Cardiac atrium fibroblast (primary cell): Measurements from ENCODE around the gene PLCB2. TPM values are rescaled to one million over a fixed set of nuclear protein-coding genes. Genes with fewer than 3 reads are reported as not detected.

ENCODE experiments used
- total RNA-seq: library from RNA; depleted of rRNA; stranded (reverse); fragments of >200 nt; gene quantifications from 2 replicates; pipeline ENCODE4 v1.2.3, GENCODE V29; 2015

Gene PLCB2, protein sequence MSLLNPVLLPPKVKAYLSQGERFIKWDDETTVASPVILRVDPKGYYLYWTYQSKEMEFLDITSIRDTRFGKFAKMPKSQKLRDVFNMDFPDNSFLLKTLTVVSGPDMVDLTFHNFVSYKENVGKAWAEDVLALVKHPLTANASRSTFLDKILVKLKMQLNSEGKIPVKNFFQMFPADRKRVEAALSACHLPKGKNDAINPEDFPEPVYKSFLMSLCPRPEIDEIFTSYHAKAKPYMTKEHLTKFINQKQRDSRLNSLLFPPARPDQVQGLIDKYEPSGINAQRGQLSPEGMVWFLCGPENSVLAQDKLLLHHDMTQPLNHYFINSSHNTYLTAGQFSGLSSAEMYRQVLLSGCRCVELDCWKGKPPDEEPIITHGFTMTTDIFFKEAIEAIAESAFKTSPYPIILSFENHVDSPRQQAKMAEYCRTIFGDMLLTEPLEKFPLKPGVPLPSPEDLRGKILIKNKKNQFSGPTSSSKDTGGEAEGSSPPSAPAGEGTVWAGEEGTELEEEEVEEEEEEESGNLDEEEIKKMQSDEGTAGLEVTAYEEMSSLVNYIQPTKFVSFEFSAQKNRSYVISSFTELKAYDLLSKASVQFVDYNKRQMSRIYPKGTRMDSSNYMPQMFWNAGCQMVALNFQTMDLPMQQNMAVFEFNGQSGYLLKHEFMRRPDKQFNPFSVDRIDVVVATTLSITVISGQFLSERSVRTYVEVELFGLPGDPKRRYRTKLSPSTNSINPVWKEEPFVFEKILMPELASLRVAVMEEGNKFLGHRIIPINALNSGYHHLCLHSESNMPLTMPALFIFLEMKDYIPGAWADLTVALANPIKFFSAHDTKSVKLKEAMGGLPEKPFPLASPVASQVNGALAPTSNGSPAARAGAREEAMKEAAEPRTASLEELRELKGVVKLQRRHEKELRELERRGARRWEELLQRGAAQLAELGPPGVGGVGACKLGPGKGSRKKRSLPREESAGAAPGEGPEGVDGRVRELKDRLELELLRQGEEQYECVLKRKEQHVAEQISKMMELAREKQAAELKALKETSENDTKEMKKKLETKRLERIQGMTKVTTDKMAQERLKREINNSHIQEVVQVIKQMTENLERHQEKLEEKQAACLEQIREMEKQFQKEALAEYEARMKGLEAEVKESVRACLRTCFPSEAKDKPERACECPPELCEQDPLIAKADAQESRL
- 1.1 TPM in 2 replicates for total RNA-seq

DNA sequence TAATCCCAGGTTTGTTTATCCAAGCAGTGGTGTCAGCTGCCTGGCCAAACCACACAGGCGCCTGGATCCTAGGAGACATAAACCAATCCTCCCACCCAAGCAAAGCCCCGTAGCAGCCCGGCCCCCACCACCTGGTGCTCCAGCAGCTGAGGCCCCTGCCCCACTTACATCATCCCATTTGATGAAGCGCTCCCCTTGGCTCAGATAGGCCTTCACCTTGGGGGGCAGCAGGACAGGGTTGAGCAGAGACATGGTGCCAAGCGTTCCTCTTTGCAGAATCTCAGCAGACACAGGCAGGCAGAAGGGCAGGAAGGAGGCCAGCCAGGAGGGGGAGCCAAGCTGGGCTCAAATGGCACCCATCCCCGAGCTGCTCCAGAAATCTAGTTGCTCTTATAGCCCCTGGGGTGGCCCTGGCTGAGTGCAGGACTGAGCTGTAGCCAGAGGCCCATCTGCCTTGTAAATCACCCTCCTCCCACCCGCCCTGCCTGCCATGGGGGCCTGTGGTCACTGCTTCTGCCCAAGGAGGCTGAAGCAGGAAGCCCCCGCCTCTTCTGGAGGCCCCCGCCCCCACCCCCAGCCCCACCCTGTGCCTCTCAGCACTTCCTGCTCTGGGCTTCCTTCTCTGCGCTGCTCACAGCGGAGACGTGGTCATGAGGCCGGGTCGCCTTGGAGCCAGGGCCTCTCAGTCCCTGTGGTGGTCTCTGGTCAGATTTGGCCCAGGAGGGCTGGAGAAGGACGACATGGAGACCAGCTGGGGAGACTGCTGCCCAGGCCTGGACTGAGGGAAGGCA is at the start of gene PLCB2:
Gene PLCB2, minus strand, starts transcription at position 515 of the 791 bp plus-strand sequence. Its CDS starts 263 bp downstream, at position 252.

DNA sequence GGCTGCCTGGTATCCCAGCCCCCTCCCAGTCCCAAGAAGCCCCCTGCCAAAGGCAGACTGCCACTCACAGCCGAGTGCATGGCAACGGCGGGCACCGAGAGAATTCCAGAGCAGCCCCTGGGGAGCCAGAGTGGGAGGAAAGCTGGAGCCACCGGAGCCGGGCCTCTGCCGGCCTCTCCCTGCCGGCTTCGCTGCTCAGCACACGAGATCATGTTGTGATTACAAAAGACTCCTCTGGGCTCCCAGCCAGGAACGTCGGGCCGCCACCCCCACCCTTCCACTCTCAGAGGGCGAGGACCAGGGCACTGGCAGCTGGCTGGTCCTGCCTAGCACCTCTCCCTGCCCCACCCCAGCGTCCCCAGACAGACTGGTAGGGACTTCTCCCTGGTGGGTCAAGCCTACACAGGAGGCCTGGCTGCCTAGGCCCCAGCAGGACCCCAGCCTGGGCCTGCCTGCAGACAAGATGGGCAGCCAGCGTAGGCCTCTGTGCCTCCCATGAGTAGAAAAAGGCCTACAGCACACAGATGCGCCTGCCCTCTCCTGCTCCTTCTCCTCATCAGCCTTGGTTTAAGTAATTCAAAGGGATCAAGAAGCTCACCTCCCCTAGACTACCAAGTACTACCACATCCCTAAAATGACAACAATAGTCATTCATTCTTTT is 33.1 kb upstream of the PLCB2 start, which contains the start of gene CCDC9B:
Gene CCDC9B, minus strand, starts transcription at position 200 of the 661 bp plus-strand sequence. Its CDS starts 120 bp downstream, at position 80.

DNA sequence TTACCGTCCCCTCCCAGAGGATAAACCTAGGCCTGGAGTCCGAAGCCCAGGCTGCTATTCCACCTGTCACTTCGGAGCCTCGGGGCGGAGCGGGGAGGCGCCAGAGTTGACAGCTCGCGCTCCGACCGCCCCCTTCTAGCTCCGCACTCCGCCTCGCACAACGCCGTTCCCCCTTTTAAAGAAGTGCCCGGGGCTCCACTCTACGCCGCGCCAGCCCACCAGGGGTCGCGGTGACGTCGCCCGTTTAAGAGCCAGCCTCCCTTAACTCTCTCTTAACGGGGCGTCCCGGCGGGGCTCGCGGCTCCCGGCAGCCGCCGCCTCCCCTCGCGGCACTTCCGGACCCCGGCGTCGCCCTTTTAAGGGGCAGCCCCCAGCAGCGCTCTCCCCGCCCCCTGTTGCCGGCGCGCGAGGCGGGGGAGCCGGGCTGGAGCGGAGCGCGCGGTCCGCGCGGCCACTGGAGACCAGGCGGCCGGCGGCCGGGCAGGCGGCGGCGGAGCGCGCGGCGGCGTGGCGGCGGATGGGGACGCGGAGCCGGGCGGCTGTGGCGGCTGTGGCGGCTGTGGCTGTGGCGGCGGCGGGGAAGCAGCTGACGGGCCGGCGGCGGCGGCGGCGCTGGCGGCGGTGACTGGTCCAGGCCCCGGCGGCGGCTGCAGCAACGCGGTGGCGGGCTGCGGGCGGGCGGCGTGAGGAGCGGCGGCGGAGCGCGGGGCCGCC is 15.7 kb upstream of the PLCB2 start, which contains the start of gene INAFM2:
Gene INAFM2, plus strand, starts transcription at position 454 of the 714 bp plus-strand sequence. CDS start 364 bp downstream, outside the sequence.

DNA sequence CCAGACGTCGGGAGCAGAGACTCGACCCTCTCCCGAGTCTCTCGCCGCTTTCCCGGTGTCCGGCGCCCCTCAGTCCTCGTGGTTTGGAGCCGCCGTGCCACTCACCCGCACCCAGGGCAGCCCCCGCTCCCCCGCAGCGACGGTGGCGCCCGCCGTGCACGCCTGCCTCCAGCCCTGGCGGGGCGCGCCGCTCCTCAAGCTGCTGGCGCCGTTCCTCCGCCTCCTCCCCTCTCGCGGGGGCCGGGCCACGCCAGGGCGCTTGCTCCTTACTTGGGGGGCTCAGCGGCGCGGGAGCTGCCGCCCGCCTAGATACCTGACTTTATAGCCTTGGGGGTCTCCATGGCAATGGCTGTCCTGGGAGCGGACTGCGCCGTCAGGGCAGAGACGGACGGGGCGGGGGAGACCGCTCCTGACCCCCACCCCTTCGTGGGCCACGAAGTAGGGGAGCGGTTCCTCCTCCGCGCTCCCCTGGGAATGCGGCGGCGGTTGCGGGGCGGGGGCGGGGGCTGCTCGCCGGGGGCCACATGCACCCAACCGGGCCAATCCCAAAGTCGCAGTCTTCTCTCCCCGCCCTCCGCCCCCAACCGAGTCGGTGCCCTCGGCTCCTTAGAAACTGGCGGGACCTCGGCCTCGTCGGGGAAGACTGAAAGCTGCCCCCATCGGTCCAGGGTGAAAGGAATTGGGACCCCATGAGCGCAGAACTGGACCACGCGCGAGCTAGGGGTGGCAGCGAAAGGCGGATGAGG is 24.7 kb downstream of the PLCB2 start, which contains the start of gene ANKRD63:
Gene ANKRD63, minus strand, starts transcription at position 196 of the 746 bp plus-strand sequence. CDS start 478 bp downstream, outside the sequence.

DNA sequence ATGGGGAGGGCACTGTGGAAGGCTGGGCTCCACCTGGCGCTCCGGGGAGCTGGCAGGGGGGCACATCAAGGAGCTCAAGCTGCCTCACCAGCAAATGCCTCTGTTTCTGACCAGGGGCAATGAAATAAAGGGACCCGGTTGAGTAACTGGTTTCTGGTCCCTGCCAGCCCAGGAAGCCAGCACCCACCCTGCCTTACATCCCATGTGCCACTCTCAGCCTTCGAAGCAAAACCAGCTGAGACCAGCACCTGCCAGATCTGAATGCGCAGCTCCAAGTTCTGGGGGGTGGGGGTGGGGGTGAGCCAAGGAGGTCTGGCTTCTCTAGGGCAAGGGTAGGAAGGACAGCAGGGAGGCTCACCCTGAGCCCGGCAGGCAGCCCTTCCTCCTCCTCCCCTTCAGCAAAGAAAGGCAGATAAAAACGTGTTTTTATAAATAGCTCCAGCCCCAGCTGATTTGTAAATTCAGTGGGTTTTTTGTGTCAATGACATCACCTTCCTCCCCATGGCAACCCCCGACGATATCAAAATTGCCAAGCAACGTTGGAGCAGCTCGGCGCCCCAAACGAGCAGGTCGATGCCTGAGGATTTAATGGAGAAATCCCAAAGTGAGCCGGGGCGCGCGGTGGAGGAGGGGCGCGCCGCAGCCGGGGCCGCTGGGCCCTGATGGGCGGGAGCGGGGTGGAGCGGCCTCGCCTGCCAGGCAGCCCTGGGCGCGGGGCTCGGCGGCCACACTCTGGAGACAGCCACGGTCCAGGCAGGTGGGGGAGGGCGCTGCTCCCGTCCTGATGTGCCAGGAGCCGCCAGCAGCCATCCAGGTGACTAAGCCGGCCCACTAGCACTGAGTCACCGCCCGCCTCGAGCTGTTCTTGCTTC is 69.0 kb downstream of the PLCB2 start, which contains the start of gene PAK6:
Gene PAK6, plus strand, starts transcription at position 532 of the 872 bp plus-strand sequence. CDS start 25,723 bp downstream, outside the sequence.

Other genes with a start within 250 kb of the PLCB2 start
- gene BMF, start 199.1 kb downstream of the PLCB2 start, total RNA-seq = 0.36 and 0.49 TPM in 2 replicates
- gene BUB1B, start 146.9 kb downstream of the PLCB2 start, total RNA-seq = 5.0 and 8.7 TPM in 2 replicates
- 0.16 TPM in 1 of 2 replicates, not detected in the other for gene PAK6, start 68.9 kb downstream of the PLCB2 start, total RNA-seq
- gene ANKRD63, start 24.9 kb downstream of the PLCB2 start, total RNA-seq = not detected in 2 replicates
- 16.8 and 28.0 TPM in 2 replicates for gene INAFM2, start 15.8 kb upstream of the PLCB2 start, total RNA-seq
- gene CCDC9B, start 33.0 kb upstream of the PLCB2 start, total RNA-seq = 1.1 and 5.2 TPM in 2 replicates
- not detected in 2 replicates for gene PHGR1, start 43.1 kb upstream of the PLCB2 start, total RNA-seq
- 0.16 and 0.36 TPM in 2 replicates for gene DISP2, start 50.3 kb upstream of the PLCB2 start, total RNA-seq
- gene KNSTRN, start 74.8 kb upstream of the PLCB2 start, total RNA-seq = 14.3 and 16.5 TPM in 2 replicates
- 25.1 and 33.7 TPM in 2 replicates for gene IVD, start 97.9 kb upstream of the PLCB2 start, total RNA-seq
- 11.2 and 16.2 TPM in 2 replicates for gene BAHD1, start 133.0 kb upstream of the PLCB2 start, total RNA-seq
- 23.3 and 24.6 TPM in 2 replicates for gene CHST14, start 163.0 kb upstream of the PLCB2 start, total RNA-seq